ENCODE results near the gene XIRP1.

DNA sequence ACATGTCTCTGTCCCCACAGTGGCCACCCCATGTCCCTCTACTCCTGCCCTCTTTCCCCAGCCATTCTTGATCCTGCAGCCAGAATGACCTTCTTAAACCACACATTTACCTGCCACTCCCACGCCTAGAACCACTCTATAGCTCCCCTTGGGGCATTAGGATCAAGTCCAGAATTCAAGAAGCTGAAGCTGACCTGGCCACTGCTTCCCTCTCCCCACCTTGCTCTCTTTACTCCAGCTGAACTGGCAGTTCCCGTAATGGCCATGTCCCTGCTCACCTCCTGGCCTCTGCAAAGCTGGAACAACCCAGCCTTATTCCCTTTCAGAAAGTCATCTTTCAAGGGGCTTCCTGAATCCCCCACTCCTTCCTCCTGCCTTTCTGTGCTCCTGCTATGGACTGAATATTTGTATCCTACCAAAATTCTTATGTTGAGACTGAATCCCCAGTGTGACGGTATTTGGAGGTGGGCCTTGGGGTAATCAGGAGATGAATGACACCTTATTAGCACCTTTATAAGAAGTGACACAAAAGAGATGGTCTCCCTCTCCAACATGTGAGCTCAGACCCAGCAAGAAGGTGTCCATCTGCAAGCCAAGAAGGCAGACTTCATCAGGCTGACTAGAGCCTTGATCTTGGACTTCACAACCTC, 42.8 kb downstream of the XIRP1 start:
- TF ChIP-seq, protein P1, sequence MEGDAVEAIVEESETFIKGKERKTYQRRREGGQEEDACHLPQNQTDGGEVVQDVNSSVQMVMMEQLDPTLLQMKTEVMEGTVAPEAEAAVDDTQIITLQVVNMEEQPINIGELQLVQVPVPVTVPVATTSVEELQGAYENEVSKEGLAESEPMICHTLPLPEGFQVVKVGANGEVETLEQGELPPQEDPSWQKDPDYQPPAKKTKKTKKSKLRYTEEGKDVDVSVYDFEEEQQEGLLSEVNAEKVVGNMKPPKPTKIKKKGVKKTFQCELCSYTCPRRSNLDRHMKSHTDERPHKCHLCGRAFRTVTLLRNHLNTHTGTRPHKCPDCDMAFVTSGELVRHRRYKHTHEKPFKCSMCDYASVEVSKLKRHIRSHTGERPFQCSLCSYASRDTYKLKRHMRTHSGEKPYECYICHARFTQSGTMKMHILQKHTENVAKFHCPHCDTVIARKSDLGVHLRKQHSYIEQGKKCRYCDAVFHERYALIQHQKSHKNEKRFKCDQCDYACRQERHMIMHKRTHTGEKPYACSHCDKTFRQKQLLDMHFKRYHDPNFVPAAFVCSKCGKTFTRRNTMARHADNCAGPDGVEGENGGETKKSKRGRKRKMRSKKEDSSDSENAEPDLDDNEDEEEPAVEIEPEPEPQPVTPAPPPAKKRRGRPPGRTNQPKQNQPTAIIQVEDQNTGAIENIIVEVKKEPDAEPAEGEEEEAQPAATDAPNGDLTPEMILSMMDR (IDR thresholded peaks at IDR 0.05; ENCODE audit: low read depth, low read length, poor library complexity, severe bottlenecking), result no peak
- no peak for TF ChIP-seq EZH2phosphoT487 (IDR thresholded peaks at IDR 0.05; ENCODE audit: borderline replicate concordance, low read length)

Data from DOHH2 (cell line).